HL-60 (cell line): ENCODE measurements around the gene RAI2.

Experiments
- CTCF ChIP-seq: IDR thresholded peaks from one replicate; pipeline ENCODE4 v1.5.1; 2011; ENCODE audit warnings: low read length, control low read depth, inconsistent platforms; ENCODE audit not compliant: insufficient read depth
- POLR2AphosphoS5 ChIP-seq: IDR thresholded peaks from 2 replicates; pipeline ENCODE4 v1.6.1; 2012; ENCODE audit warnings: low read depth
- SPI1 ChIP-seq: IDR thresholded peaks from 2 replicates; pipeline ENCODE4 v1.6.1; 2012; ENCODE audit warnings: low read depth, mild to moderate bottlenecking, borderline replicate concordance

GRCh38 chrX:17831255-17831654, 29.8 kb downstream of the RAI2 start:
- TF ChIP-seq CTCF (no peak), POLR2AphosphoS5 (no peak), SPI1 (no peak)
